Pulmonary artery endothelial cell (primary cell): ENCODE results near the gene UNC79. TPM values are rescaled to one million over a fixed set of nuclear protein-coding genes. Genes with fewer than 3 reads are reported as not detected.
A peak's percentile ranks its signal among the peaks of the same experiment; 100 is the strongest.

ENCODE experiments used
- DNase-seq: peaks from one replicate; pipeline ENCODE4 v3.0.0-alpha.2; 2011; ENCODE audit warnings: low read depth, low spot score
- total RNA-seq: library from RNA; depleted of rRNA; stranded (reverse); fragments of >200 nt; gene quantifications from 2 replicates; pipeline ENCODE4 v1.2.3, GENCODE V29; 2014

The UNC79 gene
- total RNA-seq, 1 donor from 2014 or later = under 0.01 TPM

GRCh38 chr14:93546642-93547041 lies 115.9 kb downstream of the UNC79 start:
- no peak for DNase-seq

- DNase-seq = no peak
Observed at GRCh38 chr14:93548102-93548843, 117.5 kb downstream of the UNC79 start.

- no peak for DNase-seq
Observed at GRCh38 chr14:93549595-93549994, 118.9 kb downstream of the UNC79 start.

GRCh38 chr14:93564918-93565317 lies 134.2 kb downstream of the UNC79 start:
- DNase-seq = no peak

- no peak for DNase-seq
Observed at GRCh38 chr14:93566065-93566693, 135.4 kb downstream of the UNC79 start.

GRCh38 chr14:93571275-93571674 lies 140.5 kb downstream of the UNC79 start:
- no peak for DNase-seq

GRCh38 chr14:93579178-93579577 lies 148.4 kb downstream of the UNC79 start:
- no peak for DNase-seq

GRCh38 chr14:93582516-93582915 lies 151.8 kb downstream of the UNC79 start:
- DNase-seq = no peak

GRCh38 chr14:93587330-93587729 lies 156.6 kb downstream of the UNC79 start:
- DNase-seq = no peak

- DNase-seq = no peak
Observed at GRCh38 chr14:93591506-93591905, 160.8 kb downstream of the UNC79 start.

- no peak for DNase-seq
Observed at GRCh38 chr14:93592786-93593185, 162.0 kb downstream of the UNC79 start.

- DNase-seq = no peak
Observed at GRCh38 chr14:93606091-93606490, 175.4 kb downstream of the UNC79 start.

- DNase-seq = peak; percentile 4
Observed at GRCh38 chr14:93619176-93619793, 188.5 kb downstream of the UNC79 start.

- no peak for DNase-seq
Observed at GRCh38 chr14:93628048-93628447, 197.3 kb downstream of the UNC79 start.

GRCh38 chr14:93629643-93630042 lies 198.9 kb downstream of the UNC79 start:
- no peak for DNase-seq

GRCh38 chr14:93638790-93639189 lies 208.1 kb downstream of the UNC79 start:
- no peak for DNase-seq

- no peak for DNase-seq
Observed at GRCh38 chr14:93643127-93643526, 212.4 kb downstream of the UNC79 start.

GRCh38 chr14:93643676-93644075 lies 212.9 kb downstream of the UNC79 start:
- DNase-seq = no peak

GRCh38 chr14:93645200-93645599 lies 214.5 kb downstream of the UNC79 start:
- no peak for DNase-seq

GRCh38 chr14:93648440-93649168 lies 217.9 kb downstream of the UNC79 start:
- no peak for DNase-seq

GRCh38 chr14:93654599-93654998 lies 223.9 kb downstream of the UNC79 start:
- no peak for DNase-seq
